GM12878 (cell line): ENCODE results near the gene RTN4RL1. TPM values are rescaled to one million over a fixed set of nuclear protein-coding genes. Genes with fewer than 3 reads are reported as not detected.

Experiments
- ATF2 ChIP-seq: IDR thresholded peaks from 2 replicates; pipeline ENCODE4 v1.6.1; 2012; ENCODE audit warnings: low read length, inconsistent platforms
- DPF2 ChIP-seq: fragments of 450-650 bp; IDR thresholded peaks from 2 replicates; pipeline ENCODE4 v1.6.1; 2017; ENCODE audit warnings: mild to moderate bottlenecking
- E4F1 ChIP-seq: fragments of 450-650 bp; IDR thresholded peaks from 2 replicates; pipeline ENCODE4 v1.6.1; 2018; ENCODE audit warnings: borderline replicate concordance, mild to moderate bottlenecking; ENCODE audit not compliant: partially characterized antibody
- MAX ChIP-seq: IDR thresholded peaks from 2 replicates; pipeline ENCODE4 v1.6.1; 2012; ENCODE audit warnings: low read depth, low read length, improper control_type of control experiment
- NRF1 ChIP-seq: conservative IDR thresholded peaks from 2 replicates; pipeline ENCODE4 v1.6.1; 2011; ENCODE audit warnings: mild to moderate bottlenecking, low read depth, low read length, improper control_type of control experiment
- SIX5 ChIP-seq: IDR thresholded peaks from 2 replicates; pipeline ENCODE4 v1.6.1; 2011; ENCODE audit warnings: mild to moderate bottlenecking, low read depth, low read length, moderate library complexity; ENCODE audit not compliant: severe bottlenecking
- YY1 ChIP-seq: IDR thresholded peaks from 2 replicates; pipeline ENCODE4 v1.6.1; 2011; ENCODE audit warnings: low read depth, mild to moderate bottlenecking, low read length
- ZBTB11 ChIP-seq: fragments of 450-650 bp; formaldehyde crosslinking; IDR thresholded peaks from 2 replicates; pipeline ENCODE4 v1.5.0; 2022; ENCODE audit warnings: mild to moderate bottlenecking, missing genetic modification characterization
- ZSCAN29 ChIP-seq: fragments of 450-650 bp; IDR thresholded peaks from 2 replicates; pipeline ENCODE4 v1.6.1; 2017; ENCODE audit warnings: mild to moderate bottlenecking, moderate library complexity
- polyA plus RNA-seq, 11 experiments: library from polyadenylated mRNA; depleted of rRNA in 4 of 11; unstranded in 6 of 11; stranded (reverse) in 5 of 11; fragments of >200 nt; fragmentation: Nextera tagmentation in 4 of 11; fragmentation: Illumina TruSeq in 1 of 11; extraction: Ambion mirVana in 4 of 11; extraction: Trizol in 1 of 11; gene quantifications; 1 replicate in 1 of 11; 2 replicates in 10 of 11; pipeline versions ENCODE4 v1.2.1 to v1.2.3, GENCODE V29; 2011 to 2016; ENCODE audit warnings: inconsistent platforms in 2 of 11, missing spikeins in 2 of 11, low read depth in 1 of 11
- total RNA-seq, 4 experiments: library from RNA; depleted of rRNA in 3 of 4; stranded (reverse); fragments of >200 nt in 3 of 4; fragmentation: Illumina TruSeq in 1 of 4; extraction: Trizol in 1 of 4; gene quantifications; 2 replicates each; pipeline versions ENCODE4 v1.2.1 to v1.2.3, GENCODE V29; 2013 to 2021

The RTN4RL1 gene
- total and polyA plus RNA-seq, 10 of the 15 experiments (the other 5 are each of a cell fraction or from before 2014, with no cell fraction given): 0.08 to 0.11 (median 0.10) TPM; not detected in 7

- TF ChIP-seq ZBTB11 (CRISPR knock-in tag): no peak
- TF ChIP-seq ATF2: no peak
- TF ChIP-seq MAX: no peak
- TF ChIP-seq YY1: peak; percentile 63; the same call in 1 of the 2 replicates
- TF ChIP-seq SIX5: no peak
- TF ChIP-seq DPF2: no peak
- TF ChIP-seq ZSCAN29: no peak
- no peak for TF ChIP-seq NRF1
- no peak for TF ChIP-seq E4F1
These were observed 45.9 kb upstream of the RTN4RL1 start (continued) for GRCh38 chr17:2071024-2071385.
